HCT116 (cell line): Measurements from ENCODE around the gene ZBTB12. TPM values are rescaled to one million over a fixed set of nuclear protein-coding genes. Genes with fewer than 3 reads are reported as not detected.
A peak's percentile ranks its signal among the peaks of the same experiment; 100 is the strongest.

ENCODE experiments used
- ATAC-seq: fragments of 200-7000 bp; cut with Tn5 transposase; 2 replicates; pipeline ENCODE4 v1.9.1; 2020; ENCODE audit warnings: mild to moderate bottlenecking, moderate library complexity
- BruUV-seq: library from RNA; stranded (reverse); fragments of 400-500 nt; replicated peaks from 2 replicates; lab custom pipeline; 2021; lab: Mats Ljungman, UMichigan
- CTCF ChIA-PET: fragments of 300-600 bp; sonication (Branson Sonifier 250); formaldehyde crosslinking; loops from one replicate; lab custom pipeline; 2021; ENCODE audit warnings: antibody characterized with exemption; lab: Charles Lee
- POLR2A ChIA-PET: fragments of 300-600, 350-600 bp; sonication (Branson Sonifier 250); formaldehyde crosslinking; loops from one replicate; lab custom pipeline; 2021; ENCODE audit warnings: antibody characterized with exemption; lab: Charles Lee
- RAD21 ChIA-PET, 2 experiments: fragments of 300-600 bp; sonication (Branson Sonifier 250); formaldehyde crosslinking; loops; one replicate each; lab custom pipeline; 2023; ENCODE audit warnings: low total read pairs in 2 of 2; ENCODE audit not compliant: uncharacterized antibody in 2 of 2, unreplicated experiment in 2 of 2, low non-redundant PET in 1 of 2; lab: Charles Lee
- DNase-seq: peaks from one replicate; pipeline ENCODE4 v3.0.0-alpha.2; 2010; ENCODE audit warnings: low read depth, low spot score
- H2AFZ ChIP-seq: fragments of 200-600 bp; shearing (Covaris generic), sonication (generic); 2 replicates; pipeline ENCODE4 v1.6.1; 2017; ENCODE audit warnings: low read depth, mixed run types, mixed read lengths, antibody characterized with exemption, low read length; ENCODE audit not compliant: poor library complexity, severe bottlenecking
- H3K27ac ChIP-seq: 2 replicates; pipeline ENCODE4 v1.5.1; 2012; ENCODE audit warnings: low read depth, low read length
- H3K27me3 ChIP-seq: fragments of 200-600 bp; sonication (generic); 2 replicates; pipeline ENCODE4 v1.6.1; 2016; ENCODE audit warnings: mixed run types, low read length, mixed read lengths; ENCODE audit not compliant: insufficient read depth
- H3K36me3 ChIP-seq, 2 experiments: fragments of 200-500 bp in 1 of 2; fragments of 200-600 bp in 1 of 2; sonication (Bioruptor generic) in 1 of 2; sonication (generic) in 1 of 2; 2 replicates each; pipeline versions ENCODE4 v1.5.1 to v1.6.1; 2014 to 2016; ENCODE audit warnings: low read length in 2 of 2, inconsistent platforms in 1 of 2, mixed read lengths in 1 of 2, mixed run types in 1 of 2; ENCODE audit not compliant: insufficient read depth in 2 of 2, control insufficient read depth in 1 of 2
- H3K4me1 ChIP-seq, 2 experiments: fragments of 200-600 bp in 1 of 2; sonication (generic) in 1 of 2; 2 replicates each; pipeline versions ENCODE4 v1.5.1 to v1.6.1; 2012 to 2017; ENCODE audit warnings: low read length in 2 of 2, inconsistent platforms in 1 of 2, mild to moderate bottlenecking in 1 of 2, mixed read lengths in 1 of 2, mixed run types in 1 of 2, moderate library complexity in 1 of 2; ENCODE audit not compliant: insufficient read depth in 2 of 2, control insufficient read depth in 1 of 2
- H3K4me2 ChIP-seq: fragments of 200-600 bp; sonication (generic); 2 replicates; pipeline ENCODE4 v1.6.1; 2017; ENCODE audit warnings: mixed run types, low read length, mixed read lengths
- H3K4me3 ChIP-seq, 2 experiments: fragments of 200-600 bp in 1 of 2; sonication (generic) in 1 of 2; replicated peaks in 1 of 2; 2 replicates each; pipeline ENCODE4 v1.5.1; 2011 to 2016; ENCODE audit warnings: low read length in 2 of 2, control low read depth in 1 of 2, low read depth in 1 of 2, mild to moderate bottlenecking in 1 of 2, mixed read lengths in 1 of 2, mixed run types in 1 of 2
- H3K79me2 ChIP-seq: fragments of 200-600 bp; sonication (generic); 2 replicates; pipeline ENCODE4 v1.6.1; 2017; ENCODE audit warnings: mild to moderate bottlenecking, mixed run types, low read length, moderate library complexity, mixed read lengths; ENCODE audit not compliant: insufficient read depth
- H3K9ac ChIP-seq: fragments of 200-600 bp; sonication (generic); 2 replicates; pipeline ENCODE4 v1.6.1; 2016; ENCODE audit warnings: low read length, mixed read lengths
- H3K9me2 ChIP-seq: fragments of 200-600 bp; sonication (generic), shearing (Covaris generic); 2 replicates; pipeline ENCODE4 v1.6.1; 2017; ENCODE audit warnings: mixed run types, mild to moderate bottlenecking, moderate library complexity; ENCODE audit not compliant: insufficient read depth
- H3K9me3 ChIP-seq, 2 experiments: fragments of 200-500 bp in 1 of 2; fragments of 200-600 bp in 1 of 2; sonication (Bioruptor generic) in 1 of 2; sonication (generic) in 1 of 2; 2 replicates each; pipeline ENCODE4 v1.6.1; 2014 to 2017; ENCODE audit warnings: low read length in 2 of 2, mixed read lengths in 2 of 2, inconsistent platforms in 1 of 2, low read depth in 1 of 2, mild to moderate bottlenecking in 1 of 2, mixed run types in 1 of 2, moderate library complexity in 1 of 2; ENCODE audit not compliant: control insufficient read depth in 1 of 2, insufficient read depth in 1 of 2
- H4K20me1 ChIP-seq: fragments of 200-600 bp; sonication (generic), shearing (Covaris generic); 2 replicates; pipeline ENCODE4 v1.6.1; 2017; ENCODE audit warnings: mixed run types, mild to moderate bottlenecking, moderate library complexity; ENCODE audit not compliant: insufficient read depth
- CBX3 ChIP-seq: IDR thresholded peaks from 2 replicates; pipeline ENCODE4 v1.6.1; 2012; ENCODE audit warnings: low read depth
- EGR1 ChIP-seq: IDR thresholded peaks from 2 replicates; pipeline ENCODE4 v1.6.1; 2012; ENCODE audit warnings: low read depth
- ELF1 ChIP-seq: IDR thresholded peaks from 2 replicates; pipeline ENCODE4 v1.6.1; 2012; ENCODE audit warnings: low read depth, borderline replicate concordance
- EZH2 ChIP-seq: fragments of 200-600 bp; sonication (generic); IDR thresholded peaks from 2 replicates; pipeline ENCODE4 v1.6.1; 2017; ENCODE audit warnings: antibody characterized with exemption, mixed run types
- EZH2phosphoT487 ChIP-seq: fragments of 200-600 bp; IDR thresholded peaks from 2 replicates; pipeline ENCODE4 v1.6.1; 2018; ENCODE audit warnings: antibody characterized with exemption, borderline replicate concordance
- FOSL1 ChIP-seq: IDR thresholded peaks from 2 replicates; pipeline ENCODE4 v1.6.1; 2012; ENCODE audit warnings: low read depth
- JUND ChIP-seq: IDR thresholded peaks from 2 replicates; pipeline ENCODE4 v1.6.1; 2012
- POLR2A ChIP-seq: IDR thresholded peaks from 2 replicates; pipeline ENCODE4 v1.7.0; 2011; ENCODE audit warnings: borderline replicate concordance; ENCODE audit not compliant: insufficient read depth, insufficient read length; ENCODE audit errors: extremely low read depth
- SP1 ChIP-seq: IDR thresholded peaks from 2 replicates; pipeline ENCODE4 v1.6.1; 2012; ENCODE audit warnings: low read depth
- SRF ChIP-seq: IDR thresholded peaks from 2 replicates; pipeline ENCODE4 v1.6.1; 2012; ENCODE audit warnings: low read depth
- TCF7L2 ChIP-seq: IDR thresholded peaks from 2 replicates; pipeline ENCODE4 v1.7.0; 2011; ENCODE audit warnings: borderline replicate concordance, inconsistent platforms; ENCODE audit not compliant: insufficient read depth, insufficient read length; ENCODE audit errors: extremely low read depth
- ZFX ChIP-seq: fragments of 450-650 bp; IDR thresholded peaks from 2 replicates; pipeline ENCODE4 v1.6.1; 2017
- ZNF274 ChIP-seq: fragments of 200-500 bp; sonication (Bioruptor generic); IDR thresholded peaks from 2 replicates; pipeline ENCODE4 v1.6.1; 2014; ENCODE audit warnings: mild to moderate bottlenecking, low read depth, low read length, inconsistent platforms
- intact Hi-C: fragments of 100-400 bp; cut with micrococcal nuclease; formaldehyde crosslinking; loops from 2 replicates; pipeline ENCODE4 v1.10.0; 2022
- total RNA-seq: library from RNA; stranded (reverse); gene quantifications from one replicate; pipeline ENCODE4 v1.2.1, GENCODE V29; 2021; ENCODE audit not compliant: unreplicated experiment
- TF ChIP-seq, protein P1 (sequence below): IDR thresholded peaks from 2 replicates; pipeline ENCODE4 v1.6.1; 2011; ENCODE audit warnings: mild to moderate bottlenecking, low read length, moderate library complexity; ENCODE audit not compliant: insufficient replicate concordance; ENCODE audit errors: extremely low read depth
- TF ChIP-seq, protein P2 (sequence below): IDR thresholded peaks from 2 replicates; pipeline ENCODE4 v1.6.1; 2012; ENCODE audit warnings: low read depth
- TF ChIP-seq, protein P3 (sequence below), 3 experiments: fragments of 200-600 bp in 1 of 3; sonication (generic) in 1 of 3; IDR thresholded peaks in 2 of 3; conservative IDR thresholded peaks in 1 of 3; 2 replicates each; pipeline ENCODE4 v1.5.1; 2012 to 2017; ENCODE audit warnings: low read depth in 2 of 3, low read length in 2 of 3, antibody characterized with exemption in 1 of 3, borderline replicate concordance in 1 of 3, control low read depth in 1 of 3, mild to moderate bottlenecking in 1 of 3, mixed read lengths in 1 of 3, mixed run types in 1 of 3, moderate library complexity in 1 of 3; ENCODE audit not compliant: insufficient read depth in 1 of 3
- TF ChIP-seq, protein P4 (sequence below): IDR thresholded peaks from 2 replicates; pipeline ENCODE4 v1.6.1; 2012
- TF ChIP-seq, protein P5 (sequence below): IDR thresholded peaks from 2 replicates; pipeline ENCODE4 v1.6.1; 2012

Gene ZBTB12
- total RNA-seq, 1 experiment from 2014 or later: 10.3 TPM

DNA sequence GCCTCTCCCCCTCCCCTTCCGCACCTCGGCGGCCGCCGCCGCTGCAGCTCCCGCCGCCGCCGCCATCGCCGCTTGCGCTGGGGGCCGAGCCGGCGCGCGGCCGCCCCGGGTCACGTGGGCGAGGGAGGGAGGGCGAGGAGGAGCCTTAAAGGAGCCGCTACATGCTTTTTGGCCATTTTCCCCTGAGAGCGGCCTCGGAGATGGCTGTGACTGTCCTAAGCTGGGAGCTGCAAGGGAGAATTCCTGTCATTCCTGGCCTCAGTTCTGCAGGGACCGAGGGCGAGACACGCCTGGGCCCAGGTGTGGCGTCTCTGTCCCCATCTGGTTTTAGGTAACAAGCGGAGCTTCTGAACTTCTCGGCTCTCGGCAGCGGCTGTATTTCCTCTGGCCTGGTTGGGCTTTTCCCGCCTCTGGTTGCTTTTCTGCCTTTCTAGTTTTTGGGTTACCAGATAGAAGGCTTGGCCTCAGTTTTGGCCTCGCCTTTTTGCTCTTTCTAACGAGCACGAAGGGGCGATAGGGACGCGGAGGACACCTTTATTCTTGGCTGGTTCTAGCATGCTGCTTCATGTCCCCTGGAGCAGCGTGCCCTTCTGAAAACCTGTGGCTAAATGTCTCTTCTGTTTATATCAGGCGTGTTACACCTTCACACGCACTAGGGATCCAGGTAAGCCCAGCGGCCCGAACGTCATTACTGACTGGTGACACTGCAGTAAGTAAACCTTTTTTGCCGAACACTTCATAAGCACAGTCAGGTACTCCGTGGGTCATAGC is 4.1 kb downstream of the ZBTB12 start, which contains the start of gene EHMT2:
TSS of gene EHMT2 (minus strand) at position 87 of the 771 bp plus-strand sequence. CDS start at position 66, 21 bp downstream.
- TSS peak; percentile 91 for BruUV-seq
- Histone ChIP-seq H3K27me3 (no peaks in the 10 kb centered on the region), H3K27ac (peak within 1 kb of the TSS; percentile 76), H3K9me2 (no peaks in the 10 kb centered on the region), H3K9ac (peak within 1 kb of the TSS; percentile 93), H3K4me3 (peak within 1 kb of the TSS; percentile 82 to 98), H3K4me2 (peak within 1 kb of the TSS; percentile 95), H3K36me3 (peaks cover 4 to 24% of the 10 kb centered on the region in 2 experiments), H3K9me3 (no peaks in the 10 kb centered on the region), H3K79me2 (peaks cover 18% of the 10 kb centered on the region; the same call in 1 of the 2 replicates), H4K20me1 (no peaks in the 10 kb centered on the region), H2AFZ (peak within 1 kb of the TSS; percentile 46), H3K4me1 (peaks cover 12 to 30% of the 10 kb centered on the region in 2 experiments)
- RAD21 ChIA-PET: interaction anchor here in 1 of 2 experiments (1.0 kb wide), 1 partner anchor 55 kb away, joined by 4 read pairs; no protein-coding TSS in a partner anchor
- intact Hi-C loops: loop anchor here (5.0 kb wide), 1 partner anchor 230 kb away; the partner anchor contains the start of genes CSNK2B and LY6G5B
- POLR2A ChIA-PET: interaction anchor here (1.0 to 1.7 kb wide), 5 partner anchors 34 to 241 kb away, joined by 3 to 7 read pairs (median 3); partner anchors contain the start of gene NEU1
- ATAC-seq (peak; percentile 50), DNase-seq (peak; percentile 46)
- CTCF ChIA-PET: interaction anchor here (0.7 to 1.5 kb wide), 8 partner anchors 9 to 1569 kb away, joined by 3 to 5 read pairs (median 3); partner anchors contain the start of gene NEU1
- TF ChIP-seq, protein P1, sequence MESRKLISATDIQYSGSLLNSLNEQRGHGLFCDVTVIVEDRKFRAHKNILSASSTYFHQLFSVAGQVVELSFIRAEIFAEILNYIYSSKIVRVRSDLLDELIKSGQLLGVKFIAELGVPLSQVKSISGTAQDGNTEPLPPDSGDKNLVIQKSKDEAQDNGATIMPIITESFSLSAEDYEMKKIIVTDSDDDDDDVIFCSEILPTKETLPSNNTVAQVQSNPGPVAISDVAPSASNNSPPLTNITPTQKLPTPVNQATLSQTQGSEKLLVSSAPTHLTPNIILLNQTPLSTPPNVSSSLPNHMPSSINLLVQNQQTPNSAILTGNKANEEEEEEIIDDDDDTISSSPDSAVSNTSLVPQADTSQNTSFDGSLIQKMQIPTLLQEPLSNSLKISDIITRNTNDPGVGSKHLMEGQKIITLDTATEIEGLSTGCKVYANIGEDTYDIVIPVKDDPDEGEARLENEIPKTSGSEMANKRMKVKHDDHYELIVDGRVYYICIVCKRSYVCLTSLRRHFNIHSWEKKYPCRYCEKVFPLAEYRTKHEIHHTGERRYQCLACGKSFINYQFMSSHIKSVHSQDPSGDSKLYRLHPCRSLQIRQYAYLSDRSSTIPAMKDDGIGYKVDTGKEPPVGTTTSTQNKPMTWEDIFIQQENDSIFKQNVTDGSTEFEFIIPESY: no peak
- no peak; the same call in 1 of the 2 replicates for TF ChIP-seq FOSL1
- peak; percentile 69 for TF ChIP-seq SP1
- TF ChIP-seq EZH2: no peak
- TF ChIP-seq, protein P2, sequence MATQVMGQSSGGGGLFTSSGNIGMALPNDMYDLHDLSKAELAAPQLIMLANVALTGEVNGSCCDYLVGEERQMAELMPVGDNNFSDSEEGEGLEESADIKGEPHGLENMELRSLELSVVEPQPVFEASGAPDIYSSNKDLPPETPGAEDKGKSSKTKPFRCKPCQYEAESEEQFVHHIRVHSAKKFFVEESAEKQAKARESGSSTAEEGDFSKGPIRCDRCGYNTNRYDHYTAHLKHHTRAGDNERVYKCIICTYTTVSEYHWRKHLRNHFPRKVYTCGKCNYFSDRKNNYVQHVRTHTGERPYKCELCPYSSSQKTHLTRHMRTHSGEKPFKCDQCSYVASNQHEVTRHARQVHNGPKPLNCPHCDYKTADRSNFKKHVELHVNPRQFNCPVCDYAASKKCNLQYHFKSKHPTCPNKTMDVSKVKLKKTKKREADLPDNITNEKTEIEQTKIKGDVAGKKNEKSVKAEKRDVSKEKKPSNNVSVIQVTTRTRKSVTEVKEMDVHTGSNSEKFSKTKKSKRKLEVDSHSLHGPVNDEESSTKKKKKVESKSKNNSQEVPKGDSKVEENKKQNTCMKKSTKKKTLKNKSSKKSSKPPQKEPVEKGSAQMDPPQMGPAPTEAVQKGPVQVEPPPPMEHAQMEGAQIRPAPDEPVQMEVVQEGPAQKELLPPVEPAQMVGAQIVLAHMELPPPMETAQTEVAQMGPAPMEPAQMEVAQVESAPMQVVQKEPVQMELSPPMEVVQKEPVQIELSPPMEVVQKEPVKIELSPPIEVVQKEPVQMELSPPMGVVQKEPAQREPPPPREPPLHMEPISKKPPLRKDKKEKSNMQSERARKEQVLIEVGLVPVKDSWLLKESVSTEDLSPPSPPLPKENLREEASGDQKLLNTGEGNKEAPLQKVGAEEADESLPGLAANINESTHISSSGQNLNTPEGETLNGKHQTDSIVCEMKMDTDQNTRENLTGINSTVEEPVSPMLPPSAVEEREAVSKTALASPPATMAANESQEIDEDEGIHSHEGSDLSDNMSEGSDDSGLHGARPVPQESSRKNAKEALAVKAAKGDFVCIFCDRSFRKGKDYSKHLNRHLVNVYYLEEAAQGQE: no peak
- TF ChIP-seq, protein P3, sequence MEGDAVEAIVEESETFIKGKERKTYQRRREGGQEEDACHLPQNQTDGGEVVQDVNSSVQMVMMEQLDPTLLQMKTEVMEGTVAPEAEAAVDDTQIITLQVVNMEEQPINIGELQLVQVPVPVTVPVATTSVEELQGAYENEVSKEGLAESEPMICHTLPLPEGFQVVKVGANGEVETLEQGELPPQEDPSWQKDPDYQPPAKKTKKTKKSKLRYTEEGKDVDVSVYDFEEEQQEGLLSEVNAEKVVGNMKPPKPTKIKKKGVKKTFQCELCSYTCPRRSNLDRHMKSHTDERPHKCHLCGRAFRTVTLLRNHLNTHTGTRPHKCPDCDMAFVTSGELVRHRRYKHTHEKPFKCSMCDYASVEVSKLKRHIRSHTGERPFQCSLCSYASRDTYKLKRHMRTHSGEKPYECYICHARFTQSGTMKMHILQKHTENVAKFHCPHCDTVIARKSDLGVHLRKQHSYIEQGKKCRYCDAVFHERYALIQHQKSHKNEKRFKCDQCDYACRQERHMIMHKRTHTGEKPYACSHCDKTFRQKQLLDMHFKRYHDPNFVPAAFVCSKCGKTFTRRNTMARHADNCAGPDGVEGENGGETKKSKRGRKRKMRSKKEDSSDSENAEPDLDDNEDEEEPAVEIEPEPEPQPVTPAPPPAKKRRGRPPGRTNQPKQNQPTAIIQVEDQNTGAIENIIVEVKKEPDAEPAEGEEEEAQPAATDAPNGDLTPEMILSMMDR (IDR thresholded peaks at IDR 0.05 in 2 of 3, conservative IDR thresholded peaks at IDR 0.05 in 1 of 3; ENCODE audit: borderline replicate concordance in 1 of 3, insufficient read depth in 1 of 3, low read depth in 2 of 3, low read length in 2 of 3): no peak
- TF ChIP-seq, protein P4, sequence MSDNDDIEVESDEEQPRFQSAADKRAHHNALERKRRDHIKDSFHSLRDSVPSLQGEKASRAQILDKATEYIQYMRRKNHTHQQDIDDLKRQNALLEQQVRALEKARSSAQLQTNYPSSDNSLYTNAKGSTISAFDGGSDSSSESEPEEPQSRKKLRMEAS: peak; percentile 84
- peak; percentile 49 for TF ChIP-seq TCF7L2
- TF ChIP-seq SRF: no peak
- TF ChIP-seq EGR1: no peak
- TF ChIP-seq, protein P5, sequence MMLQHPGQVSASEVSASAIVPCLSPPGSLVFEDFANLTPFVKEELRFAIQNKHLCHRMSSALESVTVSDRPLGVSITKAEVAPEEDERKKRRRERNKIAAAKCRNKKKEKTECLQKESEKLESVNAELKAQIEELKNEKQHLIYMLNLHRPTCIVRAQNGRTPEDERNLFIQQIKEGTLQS: no peak
- TF ChIP-seq ZFX: peak; percentile 34
- no peak for TF ChIP-seq EZH2phosphoT487
- TF ChIP-seq CBX3: no peak
- TF ChIP-seq POLR2A: peak; percentile 49
- TF ChIP-seq ELF1: no peak
- TF ChIP-seq JUND: no peak
- no peak for TF ChIP-seq ZNF274
